Breast epithelium (tissue), 4 donors: Measurements from ENCODE around the gene CIB2. TPM values are rescaled to one million over a fixed set of nuclear protein-coding genes. Genes with fewer than 3 reads are reported as not detected.

Source experiments
- DNase-seq, 2 donors: peaks; one replicate each; pipeline ENCODE4 v3.0.0-alpha.2; 2019; ENCODE audit warnings: low spot score in 2 of 2
- H3K27ac ChIP-seq, 2 donors: fragments of 200-600 bp; sonication (generic) in 1 of 2; one replicate each; pipeline ENCODE4 v1.5.1; 2016 to 2019; ENCODE audit warnings: mild to moderate bottlenecking in 1 of 2
- H3K27me3 ChIP-seq, 2 donors: fragments of 200-600 bp; sonication (generic) in 1 of 2; one replicate each; pipeline versions ENCODE4 v1.5.1 to v1.6.0; 2017 to 2019; ENCODE audit warnings: control low read depth in 1 of 2, mild to moderate bottlenecking in 1 of 2
- H3K36me3 ChIP-seq: fragments of 200-600 bp; one replicate; pipeline ENCODE4 v1.5.1; 2019
- H3K4me1 ChIP-seq, 2 donors: fragments of 200-600 bp; sonication (generic); one replicate each; pipeline ENCODE4 v1.5.1; 2016 to 2019; ENCODE audit warnings: control low read depth in 1 of 2
- H3K4me3 ChIP-seq, 3 donors: fragments of 200-600 bp; sonication (generic); 1 replicate in 2 of 3; 2 replicates in 1 of 3; pipeline ENCODE4 v1.5.1; 2016 to 2019; ENCODE audit warnings: mild to moderate bottlenecking in 3 of 3, moderate library complexity in 2 of 3
- H3K9me3 ChIP-seq, 2 donors: fragments of 200-600 bp; sonication (generic) in 1 of 2; one replicate each; pipeline ENCODE4 v1.5.1; 2016 to 2019; ENCODE audit warnings: control low read depth in 1 of 2
- CTCF ChIP-seq, 3 donors: fragments of 450-650 bp; IDR thresholded peaks; one replicate each; pipeline ENCODE4 v1.5.1; 2016 to 2017; ENCODE audit warnings: antibody characterized with exemption in 3 of 3, mild to moderate bottlenecking in 3 of 3, moderate library complexity in 3 of 3
- POLR2A ChIP-seq: fragments of 450-650 bp; IDR thresholded peaks from one replicate; pipeline ENCODE4 v1.6.1; 2016; ENCODE audit warnings: antibody characterized with exemption, mild to moderate bottlenecking, moderate library complexity
- POLR2AphosphoS5 ChIP-seq, 3 donors: sonication (generic); formaldehyde crosslinking; IDR thresholded peaks; one replicate each; pipeline ENCODE4 v1.6.1; 2017; ENCODE audit warnings: antibody characterized with exemption in 3 of 3
- intact Hi-C: fragments of 100-400 bp; cut with DNase I; formaldehyde crosslinking; loops from one replicate; pipeline ENCODE4 v1.15.1; 2023; ENCODE audit warnings: low total_unique reads
- total RNA-seq, 3 donors: library from RNA; depleted of rRNA; stranded (reverse); fragments of >200 nt; gene quantifications; one replicate each; pipeline ENCODE4 v1.1.0, GENCODE V29; 2016

CIB2 gene
- total RNA-seq, 3 donors from 2014 or later = 2.9 to 5.8 (median 4.9) TPM

- H3K27ac ChIP-seq = peak within 1 kb of the TSS; percentile 79 to 81
Observed at GRCh38 chr15:78149068-78149804, 18.0 kb upstream of the CIB2 start, which contains the start of gene IDH3A. IDH3A (plus strand) TSS chr15:78149362; CDS start chr15:78149404, 42 bp downstream.

GRCh38 chr15:78148392-78149067 lies 17.3 kb upstream of the CIB2 start:
- no peaks in the 10 kb centered on the region for H3K36me3 ChIP-seq
- intact Hi-C loops = loop anchor here (2.0 kb wide), 1 partner anchor 48 kb away; no protein-coding TSS in a partner anchor
- TF ChIP-seq POLR2AphosphoS5 (IDR thresholded peaks at IDR 0.05) (no peak), CTCF (IDR thresholded peaks at IDR 0.05) (no peak), POLR2A (no peak)
- DNase-seq = no peak
- peaks cover 0 to 9% of the 10 kb centered on the region in 2 donors for H3K4me1 ChIP-seq
- H3K27me3 ChIP-seq = no peaks in the 10 kb centered on the region
- no peaks in the 10 kb centered on the region for H3K9me3 ChIP-seq
- peak overlapping the region; percentile 73 to 91 (median 85) for H3K4me3 ChIP-seq
- H3K27ac ChIP-seq = peak overlapping the region; percentile 4 to 65

More at GRCh38 chr15:78149068-78149804, 18.0 kb upstream of the CIB2 start, which contains the start of gene IDH3A:
- Histone ChIP-seq H3K4me1 (peaks cover 0 to 9% of the 10 kb centered on the region in 2 donors), H3K27me3 (no peaks in the 10 kb centered on the region), H3K9me3 (no peaks in the 10 kb centered on the region), H3K36me3 (no peaks in the 10 kb centered on the region), H3K4me3 (peak within 1 kb of the TSS; percentile 73 to 91 (median 85))
- DNase-seq = peak; percentile 97 to 100
- TF ChIP-seq POLR2AphosphoS5 (IDR thresholded peaks at IDR 0.05) = peak; percentile 48 to 81 (median 61)
- TF ChIP-seq CTCF (IDR thresholded peaks at IDR 0.05) = peak in 1 of 3 donors; percentile 8
- peak; percentile 22 for TF ChIP-seq POLR2A
- intact Hi-C loops = loop anchor here (2.0 kb wide), 1 partner anchor 48 kb away; no protein-coding TSS in a partner anchor

GRCh38 chr15:78147566-78147965 lies 16.3 kb upstream of the CIB2 start:
- Histone ChIP-seq H3K4me3 (no peak overlapping the region), H3K36me3 (no peaks in the 10 kb centered on the region), H3K27ac (no peak overlapping the region), H3K4me1 (peaks cover 0 to 9% of the 10 kb centered on the region in 2 donors), H3K27me3 (no peaks in the 10 kb centered on the region), H3K9me3 (no peaks in the 10 kb centered on the region)
- no peak for DNase-seq
- intact Hi-C loops = no loop called here
- TF ChIP-seq POLR2AphosphoS5 (IDR thresholded peaks at IDR 0.05) = no peak
- TF ChIP-seq POLR2A = no peak
- TF ChIP-seq CTCF (IDR thresholded peaks at IDR 0.05) = no peak

DNA sequence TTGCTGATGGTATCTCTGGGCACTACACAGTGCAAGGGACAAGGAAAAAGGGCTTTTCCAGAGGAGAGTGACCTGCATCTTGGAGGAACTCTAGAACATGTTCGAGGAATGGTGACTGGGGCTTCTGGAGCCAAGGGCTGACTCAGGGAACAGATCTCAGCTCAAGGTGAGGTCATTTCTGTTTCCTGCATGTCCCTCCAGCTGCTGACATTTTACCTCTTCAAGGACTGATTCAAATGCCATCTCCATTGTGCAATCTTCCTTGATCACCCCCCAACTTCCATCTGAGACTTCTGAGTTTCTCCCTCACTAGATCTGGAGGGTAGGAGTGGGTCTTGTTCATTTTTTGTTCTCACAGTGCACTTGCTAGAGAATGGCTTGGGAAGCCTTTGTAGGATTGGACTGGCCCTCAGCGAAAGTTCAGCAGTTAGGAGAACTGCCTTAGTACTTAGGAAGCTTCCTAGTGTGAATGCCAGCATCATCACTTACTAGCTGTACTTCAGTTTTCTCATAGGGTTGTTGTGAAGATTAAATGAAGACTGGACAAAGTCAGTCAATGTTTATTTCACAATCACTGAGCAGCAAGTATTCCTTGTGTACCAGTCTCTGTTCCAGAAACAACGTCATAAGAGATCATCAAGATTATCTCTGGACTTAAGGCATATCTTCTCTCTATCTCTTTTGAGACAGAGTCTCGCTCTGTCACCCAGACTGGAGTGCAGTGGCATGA lies 15.3 kb upstream of the CIB2 start:
- no peak overlapping the region for H3K4me3 ChIP-seq
- no peak overlapping the region for H3K27ac ChIP-seq
- no peak for DNase-seq
- intact Hi-C loops = no loop called here
- no peaks in the 10 kb centered on the region for H3K9me3 ChIP-seq
- no peaks in the 10 kb centered on the region for H3K36me3 ChIP-seq
- TF ChIP-seq CTCF (IDR thresholded peaks at IDR 0.05) = no peak
- TF ChIP-seq POLR2AphosphoS5 (IDR thresholded peaks at IDR 0.05) = no peak
- TF ChIP-seq POLR2A = no peak
- peaks cover 0 to 9% of the 10 kb centered on the region in 2 donors for H3K4me1 ChIP-seq
- H3K27me3 ChIP-seq = no peaks in the 10 kb centered on the region
